Effector memory CD4-positive, alpha-beta T cell (primary cell): ENCODE data around the gene AK9.
"Not testable (repeated sequence)": the region's sequence is repeated elsewhere in the genome, so short reads cannot be mapped to it uniquely, and the experiment has no call there.

Experiments
- DNase-seq, 3 donors: peaks; one replicate each; pipeline ENCODE4 v3.0.0-alpha.2; 2020
- H3K27ac ChIP-seq: 2 replicates; pipeline ENCODE4 v1.7.0; 2013; ENCODE audit warnings: mild to moderate bottlenecking, low read length, moderate library complexity; ENCODE audit not compliant: insufficient read depth, poor library complexity, severe bottlenecking
- H3K27me3 ChIP-seq: replicated peaks from 2 replicates; pipeline ENCODE4 v1.7.0; 2013; ENCODE audit warnings: mild to moderate bottlenecking, low read length; ENCODE audit not compliant: insufficient read depth, control insufficient read depth, poor library complexity, severe bottlenecking
- H3K36me3 ChIP-seq: 2 replicates; pipeline ENCODE4 v1.7.0; 2013; ENCODE audit warnings: mild to moderate bottlenecking, low read length, moderate library complexity; ENCODE audit not compliant: control insufficient read depth, insufficient read depth
- H3K4me1 ChIP-seq: 2 replicates; pipeline ENCODE4 v1.7.0; 2013; ENCODE audit warnings: low read length, mild to moderate bottlenecking; ENCODE audit not compliant: control insufficient read depth, insufficient read depth, poor library complexity, severe bottlenecking
- H3K4me3 ChIP-seq: 2 replicates; pipeline ENCODE4 v1.7.0; 2013; ENCODE audit warnings: low read length, low read depth, mild to moderate bottlenecking; ENCODE audit not compliant: insufficient read depth, poor library complexity, severe bottlenecking
- H3K9me3 ChIP-seq: 2 replicates; pipeline ENCODE4 v1.7.0; 2013; ENCODE audit warnings: mild to moderate bottlenecking, low read length, moderate library complexity; ENCODE audit not compliant: control insufficient read depth

AK9 gene

GRCh38 chr6:109523478-109523877 is 167.5 kb downstream of the AK9 start:
- no peak overlapping the region for H3K4me3 ChIP-seq
- no peaks in the 10 kb centered on the region for H3K9me3 ChIP-seq
- no peaks in the 10 kb centered on the region for H3K27me3 ChIP-seq
- H3K36me3 ChIP-seq, result no peaks in the 10 kb centered on the region
- no peak overlapping the region for H3K27ac ChIP-seq
- no peaks in the 10 kb centered on the region for H3K4me1 ChIP-seq
- no peak for DNase-seq

DNA sequence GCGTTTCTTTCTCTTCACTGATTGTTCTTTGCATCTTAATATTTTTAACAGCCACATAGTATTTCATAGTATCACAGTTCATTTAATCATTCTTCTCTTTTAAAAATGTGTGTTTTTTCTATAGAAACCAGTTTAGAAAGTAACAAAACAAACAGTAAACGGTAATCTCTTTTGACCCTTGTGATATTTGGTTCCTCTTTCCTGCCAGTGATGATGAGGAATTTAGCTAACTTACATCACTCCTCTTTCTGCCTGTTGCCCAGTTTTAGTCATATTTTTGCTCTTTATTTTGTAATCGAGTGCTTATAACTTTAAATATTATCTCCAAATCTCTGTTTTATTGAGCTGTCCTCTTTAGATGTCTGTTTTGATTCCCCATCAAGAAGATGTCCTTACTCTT is 169.9 kb downstream of the AK9 start:
- H3K9me3 ChIP-seq, result no peaks in the 10 kb centered on the region
- no peaks in the 10 kb centered on the region for H3K4me1 ChIP-seq
- no peaks in the 10 kb centered on the region for H3K27me3 ChIP-seq
- H3K4me3 ChIP-seq, result no peak overlapping the region
- no peak overlapping the region for H3K27ac ChIP-seq
- DNase-seq, result no peak
- no peaks in the 10 kb centered on the region for H3K36me3 ChIP-seq

DNA sequence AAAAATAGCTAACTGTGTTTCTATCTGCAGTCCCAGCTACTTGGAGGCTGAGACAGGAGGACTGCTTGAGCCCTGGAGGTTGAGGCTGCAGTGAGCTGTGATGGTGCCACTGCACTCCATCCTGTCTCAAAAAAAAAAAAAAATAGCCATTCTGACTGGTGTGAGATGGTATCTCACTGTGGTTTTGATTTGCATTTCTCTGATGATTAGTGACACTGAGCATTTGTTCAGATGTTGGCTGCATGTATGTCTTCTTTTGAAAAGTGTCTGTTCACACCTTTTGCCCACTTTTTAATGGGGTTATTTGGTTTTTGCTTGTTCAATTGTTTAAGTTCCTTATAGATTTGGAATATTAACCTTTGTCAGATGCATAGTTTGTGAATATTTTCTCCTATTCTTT is 171.4 kb downstream of the AK9 start:
- not testable (repeated sequence) for H3K27ac ChIP-seq, H3K4me1 ChIP-seq, H3K4me3 ChIP-seq, DNase-seq, H3K36me3 ChIP-seq, H3K27me3 ChIP-seq, H3K9me3 ChIP-seq

DNA sequence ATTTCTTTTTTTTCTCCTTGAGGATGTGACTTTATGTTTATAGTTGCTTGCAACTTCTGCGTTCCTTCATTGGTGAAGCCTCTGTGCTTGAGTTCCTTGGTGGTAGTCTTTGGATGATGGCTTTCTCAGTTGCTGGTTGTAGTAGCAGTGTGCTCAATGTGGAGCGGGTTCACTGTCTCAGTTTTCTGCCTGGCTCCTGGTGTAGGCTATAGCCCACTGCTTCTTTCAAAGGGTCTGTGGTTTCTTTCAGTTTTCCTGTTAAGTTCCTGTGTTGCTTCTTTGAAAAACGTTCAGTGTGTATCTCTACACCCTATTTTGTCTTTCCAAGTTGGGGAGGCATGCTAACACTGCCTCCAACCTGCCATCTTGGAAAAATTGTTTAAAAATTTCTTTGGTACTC is 174.1 kb downstream of the AK9 start:
- Histone ChIP-seq H3K36me3 (no peaks in the 10 kb centered on the region), H3K4me1 (no peaks in the 10 kb centered on the region), H3K4me3 (no peak overlapping the region), H3K27me3 (no peaks in the 10 kb centered on the region), H3K27ac (no peak overlapping the region), H3K9me3 (no peaks in the 10 kb centered on the region)
- DNase-seq, result no peak

- Histone ChIP-seq H3K27ac (no peak overlapping the region), H3K27me3 (no peaks in the 10 kb centered on the region), H3K36me3 (no peaks in the 10 kb centered on the region), H3K4me3 (peak overlapping the region; percentile 44), H3K9me3 (no peaks in the 10 kb centered on the region), H3K4me1 (no peaks in the 10 kb centered on the region)
- DNase-seq, result no peak
These were observed 175.1 kb downstream of the AK9 start for GRCh38 chr6:109515781-109516409.

DNA sequence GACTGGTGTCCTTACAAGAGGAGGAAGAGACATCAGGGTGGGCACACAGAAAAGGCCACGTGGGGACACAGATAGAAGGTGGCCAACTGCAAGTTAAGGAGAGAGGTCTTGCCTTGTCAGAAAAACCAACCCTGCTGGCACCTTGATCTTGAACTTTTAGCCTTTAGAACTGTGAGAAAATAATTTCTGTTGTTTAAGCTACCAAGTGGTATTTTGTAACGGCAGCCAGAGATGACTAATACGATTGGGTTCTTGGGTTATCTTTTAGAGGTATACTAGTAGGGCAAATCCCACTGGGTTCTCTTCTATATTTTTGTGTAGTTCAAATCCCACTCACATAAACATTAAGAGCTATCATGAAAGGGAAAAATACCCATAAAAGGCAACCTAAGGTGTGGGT is 176.1 kb downstream of the AK9 start:
- H3K27ac ChIP-seq, result no peak overlapping the region
- no peaks in the 10 kb centered on the region for H3K27me3 ChIP-seq
- H3K4me1 ChIP-seq, result no peaks in the 10 kb centered on the region
- H3K36me3 ChIP-seq, result no peaks in the 10 kb centered on the region
- DNase-seq, result no peak
- H3K9me3 ChIP-seq, result no peaks in the 10 kb centered on the region
- no peak overlapping the region for H3K4me3 ChIP-seq

GRCh38 chr6:109513571-109514071 is 177.4 kb downstream of the AK9 start:
- H3K27me3 ChIP-seq, result no peaks in the 10 kb centered on the region
- DNase-seq, result no peak
- no peaks in the 10 kb centered on the region for H3K36me3 ChIP-seq
- H3K27ac ChIP-seq, result no peak overlapping the region
- no peaks in the 10 kb centered on the region for H3K4me1 ChIP-seq
- H3K4me3 ChIP-seq, result no peak overlapping the region
- no peaks in the 10 kb centered on the region for H3K9me3 ChIP-seq

GRCh38 chr6:109512271-109512817 is 178.7 kb downstream of the AK9 start:
- H3K27me3 ChIP-seq, result no peaks in the 10 kb centered on the region
- H3K4me1 ChIP-seq, result no peaks in the 10 kb centered on the region
- H3K36me3 ChIP-seq, result no peaks in the 10 kb centered on the region
- no peaks in the 10 kb centered on the region for H3K9me3 ChIP-seq
- DNase-seq, result no peak
- no peak overlapping the region for H3K4me3 ChIP-seq
- no peak overlapping the region for H3K27ac ChIP-seq

DNA sequence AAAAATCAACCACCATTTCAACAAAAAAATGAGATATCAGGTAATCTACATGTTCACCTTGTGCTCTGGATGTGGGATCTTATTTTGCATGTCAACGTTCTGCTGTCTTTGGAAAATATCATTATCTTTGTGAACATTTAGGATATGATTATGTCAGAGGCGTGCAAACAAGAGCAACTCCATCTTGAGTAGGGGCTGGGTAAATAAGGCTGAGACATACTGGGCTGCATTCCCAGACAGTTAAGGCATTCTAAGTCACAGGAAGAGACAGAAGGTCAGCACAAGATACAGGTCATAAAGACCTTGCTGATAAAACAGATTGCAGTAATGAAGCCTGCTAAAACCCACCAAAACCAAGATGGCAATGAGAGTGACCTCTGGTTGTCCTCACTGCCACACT is 179.2 kb downstream of the AK9 start:
- Histone ChIP-seq H3K36me3 (no peaks in the 10 kb centered on the region), H3K9me3 (no peaks in the 10 kb centered on the region), H3K27ac (no peak overlapping the region), H3K27me3 (no peaks in the 10 kb centered on the region), H3K4me1 (no peaks in the 10 kb centered on the region), H3K4me3 (no peak overlapping the region)
- no peak for DNase-seq

DNA sequence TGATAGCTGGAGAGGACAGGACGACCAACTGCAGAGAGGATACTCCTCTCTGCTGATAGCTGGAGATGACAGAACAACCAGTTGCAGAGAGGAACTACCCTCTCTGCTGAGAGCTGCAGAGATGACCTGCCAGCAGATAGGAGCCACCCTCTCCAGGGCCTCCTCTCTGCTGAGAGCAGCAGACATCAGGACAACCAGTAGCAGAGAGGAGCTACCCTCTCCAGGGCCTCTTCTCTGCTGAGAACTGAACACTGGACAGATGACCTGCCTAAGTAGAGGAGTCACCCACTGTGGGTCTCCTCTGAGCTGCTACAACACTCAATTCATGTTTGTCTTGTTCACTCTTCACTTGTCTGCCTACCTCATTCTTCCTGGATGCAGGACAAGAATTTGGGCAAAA is 180.6 kb downstream of the AK9 start:
- H3K4me3 ChIP-seq, result no peak overlapping the region
- no peaks in the 10 kb centered on the region for H3K9me3 ChIP-seq
- no peaks in the 10 kb centered on the region for H3K27me3 ChIP-seq
- H3K36me3 ChIP-seq, result no peaks in the 10 kb centered on the region
- H3K4me1 ChIP-seq, result no peaks in the 10 kb centered on the region
- DNase-seq, result no peak
- no peak overlapping the region for H3K27ac ChIP-seq
